GM23338 (cell line): ENCODE data around the gene LAMC3. TPM values are rescaled to one million over a fixed set of nuclear protein-coding genes. Genes with fewer than 3 reads are reported as not detected.

Experiments
- ATAC-seq: fragments of 200-7000 bp; cut with Tn5 transposase; 3 replicates; pipeline ENCODE4 v1.9.1; 2020
- DNase-seq: peaks from one replicate; pipeline ENCODE4 v3.0.0-alpha.2; 2015; ENCODE audit warnings: low spot score
- H2AFZ ChIP-seq: fragments of 200-600 bp; sonication (generic); 2 replicates; pipeline ENCODE4 v1.8.0; 2016; ENCODE audit warnings: antibody characterized with exemption, mild to moderate bottlenecking, moderate library complexity
- H3F3A ChIP-seq: fragments of 200-600 bp; sonication (generic); replicated peaks from 2 replicates; pipeline ENCODE4 v1.8.0; 2017; ENCODE audit warnings: antibody characterized with exemption, mixed run types, low read depth
- H3K27ac ChIP-seq: fragments of 200-600 bp; sonication (generic); 2 replicates; pipeline ENCODE4 v1.6.1; 2016; ENCODE audit warnings: low read depth
- H3K27me3 ChIP-seq: fragments of 200-600 bp; sonication (generic); 2 replicates; pipeline ENCODE4 v1.8.0; 2016; ENCODE audit warnings: mild to moderate bottlenecking, mixed run types, moderate library complexity; ENCODE audit not compliant: insufficient read depth
- H3K36me3 ChIP-seq: fragments of 200-600 bp; sonication (generic); 2 replicates; pipeline ENCODE4 v1.8.0; 2016; ENCODE audit warnings: mild to moderate bottlenecking; ENCODE audit not compliant: insufficient read depth
- H3K4me1 ChIP-seq: fragments of 200-600 bp; sonication (generic); 2 replicates; pipeline ENCODE4 v1.8.0; 2016; ENCODE audit warnings: mild to moderate bottlenecking, moderate library complexity; ENCODE audit not compliant: insufficient read depth
- H3K4me2 ChIP-seq: fragments of 200-600 bp; sonication (generic); 2 replicates; pipeline ENCODE4 v1.7.1; 2017; ENCODE audit warnings: mixed run types
- H3K4me3 ChIP-seq: fragments of 200-600 bp; sonication (generic); 2 replicates; pipeline ENCODE4 v1.6.1; 2016; ENCODE audit warnings: mixed run types
- H3K79me2 ChIP-seq: fragments of 200-600 bp; sonication (generic); replicated peaks from 2 replicates; pipeline ENCODE4 v1.8.0; 2017; ENCODE audit warnings: mild to moderate bottlenecking; ENCODE audit not compliant: insufficient read depth
- H3K9me2 ChIP-seq: fragments of 200-600 bp; sonication (generic); 2 replicates; pipeline ENCODE4 v1.8.0; 2017; ENCODE audit not compliant: insufficient read depth
- H4K20me1 ChIP-seq: fragments of 200-600 bp; sonication (generic); replicated peaks from 2 replicates; pipeline ENCODE4 v1.8.0; 2017; ENCODE audit warnings: mild to moderate bottlenecking; ENCODE audit not compliant: insufficient read depth
- H3K27ac Mint-ChIP-seq: 2 replicates; pipeline ENCODE4 v1.8.0; 2020; ENCODE audit warnings: inconsistent platforms, mild to moderate bottlenecking, moderate library complexity, mixed read lengths
- H3K27me3 Mint-ChIP-seq: 3 replicates; pipeline ENCODE4 v1.8.0; 2022; ENCODE audit warnings: low read depth, mild to moderate bottlenecking, moderate library complexity, mixed read lengths, inconsistent platforms; ENCODE audit not compliant: insufficient read depth, poor library complexity
- H3K36me3 Mint-ChIP-seq: 3 replicates; pipeline ENCODE4 v1.8.0; 2021; ENCODE audit warnings: low read depth, mild to moderate bottlenecking, inconsistent platforms, moderate library complexity, mixed read lengths
- H3K4me1 Mint-ChIP-seq: 3 replicates; pipeline ENCODE4 v1.8.0; 2020; ENCODE audit warnings: mild to moderate bottlenecking, inconsistent platforms, mixed read lengths
- H3K4me3 Mint-ChIP-seq: 3 replicates; pipeline ENCODE4 v1.8.0; 2021; ENCODE audit warnings: moderate library complexity, mild to moderate bottlenecking, inconsistent platforms, mixed read lengths
- H3K9me3 Mint-ChIP-seq: 3 replicates; pipeline ENCODE4 v1.8.0; 2020; ENCODE audit warnings: moderate library complexity, mild to moderate bottlenecking, inconsistent platforms, mixed read lengths
- CREB1 ChIP-seq: fragments of 250-450 bp; sonication (Bioruptor Pico); IDR thresholded peaks from 2 replicates; pipeline ENCODE4 v1.5.0; 2020; ENCODE audit warnings: low read depth, mild to moderate bottlenecking, moderate library complexity
- REST ChIP-seq: IDR thresholded peaks from one replicate; pipeline ENCODE4 v1.6.1; 2018; ENCODE audit warnings: antibody characterized with exemption; ENCODE audit not compliant: unreplicated experiment
- ZNF114 ChIP-seq: fragments of 250-450 bp; sonication (Bioruptor Pico); IDR thresholded peaks from 2 replicates; pipeline ENCODE4 v1.5.0; 2020; ENCODE audit warnings: mild to moderate bottlenecking, moderate library complexity
- ZNF331 ChIP-seq: fragments of 250-450 bp; sonication (Bioruptor Pico); IDR thresholded peaks from 2 replicates; pipeline ENCODE4 v1.5.0; 2020; ENCODE audit warnings: low read depth, mild to moderate bottlenecking, moderate library complexity
- polyA plus RNA-seq: library from polyadenylated mRNA; unstranded; fragments of >200 nt; fragmentation: Nextera tagmentation; extraction: Ambion mirVana; gene quantifications from 2 replicates; pipeline ENCODE4 v1.2.1, GENCODE V29; 2016
- total RNA-seq: library from RNA; depleted of rRNA; stranded (reverse); fragments of >200 nt; shearing (Covaris generic); gene quantifications from 2 replicates; pipeline ENCODE4 v1.2.3, GENCODE V29; 2014
- TF ChIP-seq, protein P1 (sequence below): fragments of 250-450 bp; sonication (Bioruptor Pico); IDR thresholded peaks from 2 replicates; pipeline ENCODE4 v1.5.0; 2020; ENCODE audit warnings: mild to moderate bottlenecking, moderate library complexity

The LAMC3 gene
- total and polyA plus RNA-seq, 2 experiments from 2014 or later: 9.0 to 27.4 TPM

- H3K27me3 Mint-ChIP-seq: peaks cover 15% of the 10 kb centered on the region
- no peak for DNase-seq
- TF ChIP-seq ZNF114 (CRISPR knock-in tag): no peak
- no peak for TF ChIP-seq REST
- peaks cover 43% of the 10 kb centered on the region for H3K36me3 ChIP-seq
- no peaks in the 10 kb centered on the region; the same call in none of the 2 replicates for H4K20me1 ChIP-seq
- H3K4me3 ChIP-seq: no peak overlapping the region
- H3K79me2 ChIP-seq: no peaks in the 10 kb centered on the region
- H3K4me1 Mint-ChIP-seq: peaks cover 8% of the 10 kb centered on the region; the same call in 2 of the 3 replicates
- H3K27me3 ChIP-seq: no peaks in the 10 kb centered on the region
- H3K27ac ChIP-seq: no peak overlapping the region
- no peak for ATAC-seq
- H3K9me2 ChIP-seq: no peaks in the 10 kb centered on the region
- no peak overlapping the region for H2AFZ ChIP-seq
- no peak overlapping the region for H3K4me3 Mint-ChIP-seq
- H3F3A ChIP-seq: 0 out of 2 replicates have a peak, but pooled peaks cover 3% of the 10 kb centered on the region
- H3K4me1 ChIP-seq: no peaks in the 10 kb centered on the region
- H3K27ac Mint-ChIP-seq: no peak overlapping the region
- no peaks in the 10 kb centered on the region for H3K9me3 Mint-ChIP-seq
- peaks cover 86% of the 10 kb centered on the region for H3K36me3 Mint-ChIP-seq
- H3K4me2 ChIP-seq: no peak overlapping the region
These were observed 107.5 kb downstream of the LAMC3 start for GRCh38 chr9:131116281-131117120.

- H3K4me1 Mint-ChIP-seq: peaks cover 6% of the 10 kb centered on the region; the same call in 2 of the 3 replicates
- no peak for ATAC-seq
- Histone ChIP-seq H3K4me2 (no peak overlapping the region), H3F3A (peaks cover 6% of the 10 kb centered on the region; the same call in 1 of the 2 replicates), H3K4me3 (no peak overlapping the region), H3K79me2 (no peaks in the 10 kb centered on the region), H4K20me1 (no peaks in the 10 kb centered on the region; the same call in none of the 2 replicates), H3K9me2 (no peaks in the 10 kb centered on the region), H2AFZ (no peak overlapping the region), H3K36me3 (peaks cover 42% of the 10 kb centered on the region), H3K27ac (no peak overlapping the region), H3K27me3 (no peaks in the 10 kb centered on the region), H3K4me1 (no peaks in the 10 kb centered on the region)
- no peak overlapping the region for H3K4me3 Mint-ChIP-seq
- TF ChIP-seq, protein P1, sequence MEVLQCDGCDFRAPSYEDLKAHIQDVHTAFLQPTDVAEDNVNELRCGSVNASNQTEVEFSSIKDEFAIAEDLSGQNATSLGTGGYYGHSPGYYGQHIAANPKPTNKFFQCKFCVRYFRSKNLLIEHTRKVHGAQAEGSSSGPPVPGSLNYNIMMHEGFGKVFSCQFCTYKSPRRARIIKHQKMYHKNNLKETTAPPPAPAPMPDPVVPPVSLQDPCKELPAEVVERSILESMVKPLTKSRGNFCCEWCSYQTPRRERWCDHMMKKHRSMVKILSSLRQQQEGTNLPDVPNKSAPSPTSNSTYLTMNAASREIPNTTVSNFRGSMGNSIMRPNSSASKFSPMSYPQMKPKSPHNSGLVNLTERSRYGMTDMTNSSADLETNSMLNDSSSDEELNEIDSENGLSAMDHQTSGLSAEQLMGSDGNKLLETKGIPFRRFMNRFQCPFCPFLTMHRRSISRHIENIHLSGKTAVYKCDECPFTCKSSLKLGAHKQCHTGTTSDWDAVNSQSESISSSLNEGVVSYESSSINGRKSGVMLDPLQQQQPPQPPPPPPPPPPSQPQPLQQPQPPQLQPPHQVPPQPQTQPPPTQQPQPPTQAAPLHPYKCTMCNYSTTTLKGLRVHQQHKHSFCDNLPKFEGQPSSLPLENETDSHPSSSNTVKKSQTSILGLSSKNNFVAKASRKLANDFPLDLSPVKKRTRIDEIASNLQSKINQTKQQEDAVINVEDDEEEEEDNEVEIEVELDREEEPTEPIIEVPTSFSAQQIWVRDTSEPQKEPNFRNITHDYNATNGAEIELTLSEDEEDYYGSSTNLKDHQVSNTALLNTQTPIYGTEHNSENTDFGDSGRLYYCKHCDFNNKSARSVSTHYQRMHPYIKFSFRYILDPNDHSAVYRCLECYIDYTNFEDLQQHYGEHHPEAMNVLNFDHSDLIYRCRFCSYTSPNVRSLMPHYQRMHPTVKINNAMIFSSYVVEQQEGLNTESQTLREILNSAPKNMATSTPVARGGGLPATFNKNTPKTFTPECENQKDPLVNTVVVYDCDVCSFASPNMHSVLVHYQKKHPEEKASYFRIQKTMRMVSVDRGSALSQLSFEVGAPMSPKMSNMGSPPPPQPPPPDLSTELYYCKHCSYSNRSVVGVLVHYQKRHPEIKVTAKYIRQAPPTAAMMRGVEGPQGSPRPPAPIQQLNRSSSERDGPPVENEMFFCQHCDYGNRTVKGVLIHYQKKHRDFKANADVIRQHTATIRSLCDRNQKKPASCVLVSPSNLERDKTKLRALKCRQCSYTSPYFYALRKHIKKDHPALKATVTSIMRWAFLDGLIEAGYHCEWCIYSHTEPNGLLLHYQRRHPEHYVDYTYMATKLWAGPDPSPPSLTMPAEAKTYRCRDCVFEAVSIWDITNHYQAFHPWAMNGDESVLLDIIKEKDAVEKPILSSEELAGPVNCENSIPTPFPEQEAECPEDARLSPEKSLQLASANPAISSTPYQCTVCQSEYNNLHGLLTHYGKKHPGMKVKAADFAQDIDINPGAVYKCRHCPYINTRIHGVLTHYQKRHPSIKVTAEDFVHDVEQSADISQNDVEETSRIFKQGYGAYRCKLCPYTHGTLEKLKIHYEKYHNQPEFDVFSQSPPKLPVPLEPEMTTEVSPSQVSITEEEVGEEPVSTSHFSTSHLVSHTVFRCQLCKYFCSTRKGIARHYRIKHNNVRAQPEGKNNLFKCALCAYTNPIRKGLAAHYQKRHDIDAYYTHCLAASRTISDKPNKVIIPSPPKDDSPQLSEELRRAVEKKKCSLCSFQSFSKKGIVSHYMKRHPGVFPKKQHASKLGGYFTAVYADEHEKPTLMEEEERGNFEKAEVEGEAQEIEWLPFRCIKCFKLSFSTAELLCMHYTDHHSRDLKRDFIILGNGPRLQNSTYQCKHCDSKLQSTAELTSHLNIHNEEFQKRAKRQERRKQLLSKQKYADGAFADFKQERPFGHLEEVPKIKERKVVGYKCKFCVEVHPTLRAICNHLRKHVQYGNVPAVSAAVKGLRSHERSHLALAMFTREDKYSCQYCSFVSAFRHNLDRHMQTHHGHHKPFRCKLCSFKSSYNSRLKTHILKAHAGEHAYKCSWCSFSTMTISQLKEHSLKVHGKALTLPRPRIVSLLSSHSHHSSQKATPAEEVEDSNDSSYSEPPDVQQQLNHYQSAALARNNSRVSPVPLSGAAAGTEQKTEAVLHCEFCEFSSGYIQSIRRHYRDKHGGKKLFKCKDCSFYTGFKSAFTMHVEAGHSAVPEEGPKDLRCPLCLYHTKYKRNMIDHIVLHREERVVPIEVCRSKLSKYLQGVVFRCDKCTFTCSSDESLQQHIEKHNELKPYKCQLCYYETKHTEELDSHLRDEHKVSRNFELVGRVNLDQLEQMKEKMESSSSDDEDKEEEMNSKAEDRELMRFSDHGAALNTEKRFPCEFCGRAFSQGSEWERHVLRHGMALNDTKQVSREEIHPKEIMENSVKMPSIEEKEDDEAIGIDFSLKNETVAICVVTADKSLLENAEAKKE (CRISPR knock-in tag): no peak
- TF ChIP-seq CREB1 (CRISPR knock-in tag): no peak
- no peak for TF ChIP-seq ZNF331 (CRISPR knock-in tag)
- H3K27me3 Mint-ChIP-seq: peaks cover 14% of the 10 kb centered on the region
- peaks cover 90% of the 10 kb centered on the region for H3K36me3 Mint-ChIP-seq
- H3K9me3 Mint-ChIP-seq: no peaks in the 10 kb centered on the region
- DNase-seq: no peak
- no peak overlapping the region for H3K27ac Mint-ChIP-seq
These were observed 108.3 kb downstream of the LAMC3 start for GRCh38 chr9:131117121-131117761.
